GM04504 (cell line): ENCODE data around the gene LEMD2.

Source experiments
- DNase-seq: peaks from one replicate; pipeline ENCODE4 v3.0.0-alpha.2; 2012; ENCODE audit warnings: low read depth

The LEMD2 gene

GRCh38 chr6:33819021-33819420 is 30.1 kb upstream of the LEMD2 start:
- DNase-seq, result no peak

- no peak for DNase-seq
Observed at GRCh38 chr6:33818293-33818692, 29.4 kb upstream of the LEMD2 start.

- DNase-seq, result no peak
Observed at GRCh38 chr6:33817489-33817888, 28.6 kb upstream of the LEMD2 start.

GRCh38 chr6:33816911-33817310 is 28.0 kb upstream of the LEMD2 start:
- DNase-seq, result no peak

GRCh38 chr6:33815854-33816253 is 26.9 kb upstream of the LEMD2 start:
- no peak for DNase-seq

- DNase-seq, result no peak
Observed at GRCh38 chr6:33813990-33814985, 25.4 kb upstream of the LEMD2 start.

GRCh38 chr6:33813246-33813904 is 24.4 kb upstream of the LEMD2 start:
- DNase-seq, result no peak

- DNase-seq, result no peak
Observed at GRCh38 chr6:33812669-33813068, 23.7 kb upstream of the LEMD2 start.

GRCh38 chr6:33809594-33809993 is 20.7 kb upstream of the LEMD2 start:
- DNase-seq, result no peak

- no peak for DNase-seq
Observed at GRCh38 chr6:33808641-33809180, 19.8 kb upstream of the LEMD2 start.

GRCh38 chr6:33807606-33808005 is 18.7 kb upstream of the LEMD2 start:
- no peak for DNase-seq

GRCh38 chr6:33806841-33807240 is 17.9 kb upstream of the LEMD2 start:
- DNase-seq, result no peak

GRCh38 chr6:33803571-33804053 is 14.7 kb upstream of the LEMD2 start, which contains the start of gene MLN:
Gene MLN, minus strand, starts transcription at chr6:33804003. Its CDS starts 2,840 bp downstream, at chr6:33801163.
- no peak for DNase-seq

- DNase-seq, result no peak
Observed at GRCh38 chr6:33802186-33802958, 13.4 kb upstream of the LEMD2 start.

GRCh38 chr6:33801611-33802010 is 12.7 kb upstream of the LEMD2 start:
- no peak for DNase-seq

GRCh38 chr6:33800248-33800969 is 11.5 kb upstream of the LEMD2 start:
- DNase-seq, result no peak

- no peak for DNase-seq
Observed at GRCh38 chr6:33799454-33800113, 10.7 kb upstream of the LEMD2 start.

GRCh38 chr6:33798343-33798848 is 9.5 kb upstream of the LEMD2 start:
- DNase-seq, result no peak

GRCh38 chr6:33797626-33798342 is 8.9 kb upstream of the LEMD2 start:
- DNase-seq, result no peak
